Measurements from ENCODE around the gene NOVA2.

DNA sequence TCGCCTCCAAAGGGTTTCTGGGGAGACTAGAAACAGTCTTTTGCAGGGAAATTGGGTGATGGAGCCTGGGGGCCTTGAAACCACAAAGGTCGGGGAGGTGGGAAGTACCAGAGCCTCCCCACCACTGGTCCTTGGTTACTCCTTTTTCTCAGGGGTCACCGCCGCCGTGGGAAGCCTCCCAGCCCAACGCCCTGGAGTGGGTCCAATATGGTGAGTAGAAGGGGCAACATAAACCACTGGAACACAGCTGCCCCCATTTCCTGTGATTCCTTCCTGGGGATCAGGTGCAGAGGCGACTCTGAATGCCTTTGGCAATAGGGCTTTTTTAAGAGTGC lies 43.4 kb upstream of the NOVA2 start:
- TF ChIP-seq, protein P1, sequence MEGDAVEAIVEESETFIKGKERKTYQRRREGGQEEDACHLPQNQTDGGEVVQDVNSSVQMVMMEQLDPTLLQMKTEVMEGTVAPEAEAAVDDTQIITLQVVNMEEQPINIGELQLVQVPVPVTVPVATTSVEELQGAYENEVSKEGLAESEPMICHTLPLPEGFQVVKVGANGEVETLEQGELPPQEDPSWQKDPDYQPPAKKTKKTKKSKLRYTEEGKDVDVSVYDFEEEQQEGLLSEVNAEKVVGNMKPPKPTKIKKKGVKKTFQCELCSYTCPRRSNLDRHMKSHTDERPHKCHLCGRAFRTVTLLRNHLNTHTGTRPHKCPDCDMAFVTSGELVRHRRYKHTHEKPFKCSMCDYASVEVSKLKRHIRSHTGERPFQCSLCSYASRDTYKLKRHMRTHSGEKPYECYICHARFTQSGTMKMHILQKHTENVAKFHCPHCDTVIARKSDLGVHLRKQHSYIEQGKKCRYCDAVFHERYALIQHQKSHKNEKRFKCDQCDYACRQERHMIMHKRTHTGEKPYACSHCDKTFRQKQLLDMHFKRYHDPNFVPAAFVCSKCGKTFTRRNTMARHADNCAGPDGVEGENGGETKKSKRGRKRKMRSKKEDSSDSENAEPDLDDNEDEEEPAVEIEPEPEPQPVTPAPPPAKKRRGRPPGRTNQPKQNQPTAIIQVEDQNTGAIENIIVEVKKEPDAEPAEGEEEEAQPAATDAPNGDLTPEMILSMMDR (IDR thresholded peaks at IDR 0.05), result no peak
- TF ChIP-seq POLR2A (IDR thresholded peaks at IDR 0.05), result no peak

All from esophagus squamous epithelium (tissue), 4 donors.